MM.1S (cell line): ENCODE measurements around the gene TMEM167B.
"Not testable (repeated sequence)": the region's sequence is repeated elsewhere in the genome, so short reads cannot be mapped to it uniquely, and the experiment has no call there.

Experiments used
- DNase-seq: peaks from one replicate; pipeline ENCODE4 v3.0.0-alpha.2; 2015
- H2AFZ ChIP-seq: fragments of 300-600 bp; sonication (generic); 2 replicates; pipeline ENCODE4 v1.6.0; 2016; ENCODE audit warnings: antibody characterized with exemption, low read length
- H3F3A ChIP-seq: fragments of 300-600 bp; sonication (generic); 2 replicates; pipeline ENCODE4 v1.6.1; 2016; ENCODE audit warnings: mild to moderate bottlenecking, antibody characterized with exemption, low read length, moderate library complexity, mixed read lengths; ENCODE audit not compliant: insufficient read depth
- H3K27ac ChIP-seq: fragments of 300-600 bp; sonication (generic); 2 replicates; pipeline ENCODE4 v1.5.1; 2016; ENCODE audit warnings: mild to moderate bottlenecking, low read length
- H3K27me3 ChIP-seq: fragments of 300-600 bp; sonication (generic); replicated peaks from 2 replicates; pipeline ENCODE4 v1.6.0; 2016; ENCODE audit warnings: low read length; ENCODE audit not compliant: insufficient read depth
- H3K36me3 ChIP-seq: fragments of 300-600 bp; sonication (generic); replicated peaks from 2 replicates; pipeline ENCODE4 v1.6.1; 2016; ENCODE audit warnings: mild to moderate bottlenecking, low read length, mixed read lengths; ENCODE audit not compliant: insufficient read depth
- H3K4me1 ChIP-seq: fragments of 300-600 bp; sonication (generic); 2 replicates; pipeline ENCODE4 v1.6.1; 2016; ENCODE audit warnings: low read length, mixed read lengths
- H3K4me2 ChIP-seq: fragments of 300-600 bp; sonication (generic); 2 replicates; pipeline ENCODE4 v1.6.0; 2016; ENCODE audit warnings: low read depth, low read length
- H3K4me3 ChIP-seq: fragments of 300-600 bp; sonication (generic); 2 replicates; pipeline ENCODE4 v1.5.1; 2016; ENCODE audit warnings: low read length, mixed read lengths
- H3K79me2 ChIP-seq: fragments of 300-600 bp; sonication (generic); 2 replicates; pipeline ENCODE4 v1.6.1; 2016; ENCODE audit warnings: mixed run types, low read length, mixed read lengths
- H3K9ac ChIP-seq: fragments of 300-600 bp; sonication (generic); 2 replicates; pipeline ENCODE4 v1.6.1; 2016; ENCODE audit warnings: low read length, mixed read lengths
- H3K9me2 ChIP-seq: fragments of 300-600 bp; sonication (generic); replicated peaks from 2 replicates; pipeline ENCODE4 v1.6.1; 2016; ENCODE audit warnings: mild to moderate bottlenecking, low read length, mixed read lengths; ENCODE audit not compliant: insufficient read depth
- H3K9me3 ChIP-seq: fragments of 300-600 bp; sonication (generic); replicated peaks from 2 replicates; pipeline ENCODE4 v1.6.1; 2016; ENCODE audit warnings: mild to moderate bottlenecking, low read length, mixed read lengths; ENCODE audit not compliant: insufficient read depth
- H4K20me1 ChIP-seq: fragments of 300-600 bp; sonication (generic); 2 replicates; pipeline ENCODE4 v1.6.1; 2016; ENCODE audit warnings: mild to moderate bottlenecking, low read length, moderate library complexity, mixed read lengths; ENCODE audit not compliant: insufficient read depth
- CTCF ChIP-seq: fragments of 300-600 bp; sonication (generic); IDR thresholded peaks from 2 replicates; pipeline ENCODE4 v1.5.1; 2016; ENCODE audit warnings: antibody characterized with exemption, low read length, mixed read lengths
- EZH2 ChIP-seq: fragments of 300-600 bp; sonication (generic); optimal IDR thresholded peaks from 2 replicates; pipeline ENCODE3; 2017; ENCODE audit warnings: low read depth, mild to moderate bottlenecking, antibody characterized with exemption, low read length, mixed read lengths
- EZH2phosphoT487 ChIP-seq: fragments of 300-600 bp; sonication (generic); IDR thresholded peaks from 2 replicates; pipeline ENCODE4 v1.6.1; 2018; ENCODE audit warnings: antibody characterized with exemption, low read length

The TMEM167B gene

GRCh38 chr1:109138358-109138757, 47.8 kb downstream of the TMEM167B start:
- Histone ChIP-seq H3K27ac (no peak overlapping the region), H3K79me2 (no peaks in the 10 kb centered on the region), H3K4me3 (no peak overlapping the region), H3K9me3 (no peaks in the 10 kb centered on the region), H3F3A (no peaks in the 10 kb centered on the region), H3K4me1 (no peaks in the 10 kb centered on the region), H3K27me3 (no peaks in the 10 kb centered on the region), H3K4me2 (no peak overlapping the region), H2AFZ (no peak overlapping the region), H4K20me1 (no peaks in the 10 kb centered on the region), H3K9me2 (no peaks in the 10 kb centered on the region), H3K36me3 (no peaks in the 10 kb centered on the region), H3K9ac (no peak overlapping the region)
- TF ChIP-seq CTCF (no peak), EZH2 (no peak), EZH2phosphoT487 (no peak)
- DNase-seq = no peak

DNA sequence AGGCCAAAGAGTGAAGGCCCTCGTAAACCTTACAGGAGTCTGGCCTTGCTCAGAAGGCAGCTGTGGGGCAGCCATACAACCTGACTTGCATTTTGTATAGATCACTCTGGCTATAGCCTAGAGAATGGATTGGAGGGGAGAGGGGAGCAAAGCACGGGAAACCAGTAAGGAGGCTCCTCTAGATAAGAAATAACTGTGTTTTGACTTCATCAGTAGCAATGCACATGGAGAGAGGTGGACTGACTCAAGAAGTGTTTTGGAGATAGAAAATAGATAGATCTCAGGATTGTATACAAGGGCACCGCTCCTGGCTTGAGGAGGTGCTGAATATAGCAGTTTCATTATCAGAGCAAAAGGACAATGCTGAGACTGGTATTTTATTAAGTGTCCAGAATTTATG, 49.8 kb downstream of the TMEM167B start:
- no peak for TF ChIP-seq EZH2
- no peak for TF ChIP-seq EZH2phosphoT487
- TF ChIP-seq CTCF = no peak
- no peak for DNase-seq
- H3K4me2 ChIP-seq = no peak overlapping the region
- no peaks in the 10 kb centered on the region for H3K9me2 ChIP-seq
- no peaks in the 10 kb centered on the region for H3K27me3 ChIP-seq
- no peaks in the 10 kb centered on the region for H4K20me1 ChIP-seq
- H3K79me2 ChIP-seq = no peaks in the 10 kb centered on the region
- no peaks in the 10 kb centered on the region for H3K9me3 ChIP-seq
- no peak overlapping the region for H3K4me3 ChIP-seq
- no peak overlapping the region for H3K27ac ChIP-seq
- H3F3A ChIP-seq = no peaks in the 10 kb centered on the region
- no peak overlapping the region for H3K9ac ChIP-seq
- no peaks in the 10 kb centered on the region for H3K4me1 ChIP-seq
- H3K36me3 ChIP-seq = no peaks in the 10 kb centered on the region
- H2AFZ ChIP-seq = no peak overlapping the region

- H3K27ac ChIP-seq = no peak overlapping the region
- H3K27me3 ChIP-seq = no peaks in the 10 kb centered on the region
- no peaks in the 10 kb centered on the region for H3K9me3 ChIP-seq
- no peaks in the 10 kb centered on the region for H4K20me1 ChIP-seq
- H3F3A ChIP-seq = no peaks in the 10 kb centered on the region
- H2AFZ ChIP-seq = no peak overlapping the region
- H3K9me2 ChIP-seq = no peaks in the 10 kb centered on the region
- H3K79me2 ChIP-seq = no peaks in the 10 kb centered on the region
- TF ChIP-seq CTCF (no peak), EZH2 (no peak), EZH2phosphoT487 (no peak)
- no peak overlapping the region for H3K9ac ChIP-seq
- no peaks in the 10 kb centered on the region for H3K36me3 ChIP-seq
- no peak for DNase-seq
- no peaks in the 10 kb centered on the region for H3K4me1 ChIP-seq
- H3K4me2 ChIP-seq = no peak overlapping the region
- H3K4me3 ChIP-seq = no peak overlapping the region
Observed at GRCh38 chr1:109142260-109142659, 51.7 kb downstream of the TMEM167B start.

GRCh38 chr1:109142725-109143124, 52.2 kb downstream of the TMEM167B start:
- H3K4me1 ChIP-seq, H3K9me2 ChIP-seq, DNase-seq: not testable (repeated sequence)

More at GRCh38 chr1:109142725-109143124, 52.2 kb downstream of the TMEM167B start:
- H2AFZ ChIP-seq, H3F3A ChIP-seq, H3K27ac ChIP-seq, H4K20me1 ChIP-seq, H3K4me2 ChIP-seq, H3K27me3 ChIP-seq, H3K9me3 ChIP-seq, H3K36me3 ChIP-seq, H3K4me3 ChIP-seq, H3K79me2 ChIP-seq, H3K9ac ChIP-seq: not testable (repeated sequence)
